HEK293 (cell line): Measurements from ENCODE around the gene TRIB2.

Source experiments
- CTCF ChIP-seq: fragments of 450-650 bp; formaldehyde crosslinking; IDR thresholded peaks from 2 replicates; pipeline ENCODE4 v1.5.1; 2016; ENCODE audit warnings: missing biosample characterization, missing genetic modification characterization
- PRDM10 ChIP-seq: fragments of 450-650 bp; formaldehyde crosslinking; IDR thresholded peaks from 2 replicates; pipeline ENCODE4 v1.5.1; 2016; ENCODE audit warnings: missing biosample characterization, missing genetic modification characterization
- REST ChIP-seq: fragments of 450-650 bp; formaldehyde crosslinking; IDR thresholded peaks from 2 replicates; pipeline ENCODE4 v1.5.1; 2016; ENCODE audit warnings: missing biosample characterization, missing genetic modification characterization
- SETDB1 ChIP-seq: IDR thresholded peaks from one replicate; pipeline ENCODE4 v1.6.1; 2017; ENCODE audit warnings: mild to moderate bottlenecking, low read length, moderate library complexity, mixed read lengths; ENCODE audit not compliant: insufficient read length
- TCF7L2 ChIP-seq: IDR thresholded peaks from 2 replicates; pipeline ENCODE4 v1.6.1; 2011; ENCODE audit warnings: low read depth, mild to moderate bottlenecking, inconsistent platforms, low read length, moderate library complexity, borderline replicate concordance
- ZBTB11 ChIP-seq: fragments of 450-650 bp; formaldehyde crosslinking; conservative IDR thresholded peaks from 2 replicates; pipeline ENCODE4 v1.5.1; 2016; ENCODE audit warnings: low read depth, missing biosample characterization, missing genetic modification characterization
- ZBTB26 ChIP-seq: fragments of 450-650 bp; formaldehyde crosslinking; optimal IDR thresholded peaks from 2 replicates; pipeline ENCODE3; 2016; ENCODE audit warnings: missing biosample characterization, mild to moderate bottlenecking, missing genetic modification characterization
- ZBTB8A ChIP-seq: fragments of 450-650 bp; formaldehyde crosslinking; IDR thresholded peaks from 2 replicates; pipeline ENCODE4 v1.5.1; 2016; ENCODE audit warnings: missing biosample characterization, missing genetic modification characterization
- ZFP41 ChIP-seq: fragments of 450-650 bp; formaldehyde crosslinking; IDR thresholded peaks from 2 replicates; pipeline ENCODE4 v1.5.1; 2016; ENCODE audit warnings: missing biosample characterization, missing genetic modification characterization, borderline replicate concordance
- ZNF266 ChIP-seq: fragments of 450-650 bp; formaldehyde crosslinking; IDR thresholded peaks from 2 replicates; pipeline ENCODE4 v1.5.1; 2016; ENCODE audit warnings: missing biosample characterization, missing genetic modification characterization, low read depth
- ZNF274 ChIP-seq, 2 experiments: fragments of 200-500 bp in 1 of 2; fragments of 450-650 bp in 1 of 2; sonication (Bioruptor generic) in 1 of 2; formaldehyde crosslinking in 1 of 2; IDR thresholded peaks; 2 replicates each; pipeline versions ENCODE4 v1.5.1 to v1.6.1; 2014 to 2016; ENCODE audit warnings: borderline replicate concordance in 1 of 2, inconsistent platforms in 1 of 2, low read length in 1 of 2, missing biosample characterization in 1 of 2, missing genetic modification characterization in 1 of 2
- ZNF292 ChIP-seq: fragments of 450-650 bp; formaldehyde crosslinking; IDR thresholded peaks from 2 replicates; pipeline ENCODE4 v1.5.1; 2016; ENCODE audit warnings: low read depth, missing biosample characterization, missing genetic modification characterization, borderline replicate concordance
- ZNF629 ChIP-seq: fragments of 450-650 bp; formaldehyde crosslinking; IDR thresholded peaks from 2 replicates; pipeline ENCODE4 v1.5.1; 2017; ENCODE audit warnings: missing biosample characterization, missing genetic modification characterization

GRCh38 chr2:12764075-12764730, 47.5 kb downstream of the TRIB2 start:
- TF ChIP-seq REST (tag by site-specific recombination) (no peak), CTCF (tag by site-specific recombination) (no peak), SETDB1 (no peak), PRDM10 (no peak), ZFP41 (tag by site-specific recombination) (no peak), ZNF274 (IDR thresholded peaks at IDR 0.05; ENCODE audit: low read length) (no peak), ZNF274 (tag by site-specific recombination; IDR thresholded peaks at IDR 0.05; ENCODE audit: borderline replicate concordance) (no peak), ZBTB26 (tag by site-specific recombination) (no peak), ZBTB11 (tag by site-specific recombination) (no peak), ZNF292 (tag by site-specific recombination) (no peak), ZNF629 (tag by site-specific recombination) (no peak), ZNF266 (tag by site-specific recombination) (no peak), ZBTB8A (tag by site-specific recombination) (no peak), TCF7L2 (no peak)
